IMR-90 (cell line): ENCODE data around the gene FRMPD4. TPM values are rescaled to one million over a fixed set of nuclear protein-coding genes. Genes with fewer than 3 reads are reported as not detected.

Source experiments
- ATAC-seq: fragments of 200-7000 bp; cut with Tn5 transposase; 2 replicates; pipeline ENCODE4 v1.9.1; 2020; ENCODE audit warnings: low read depth, mild to moderate bottlenecking, moderate library complexity
- BruUV-seq: library from RNA; stranded (reverse); fragments of 400-500 nt; replicated peaks from 2 replicates; lab custom pipeline; 2021; lab: Mats Ljungman, UMichigan
- CTCF ChIA-PET: fragments of 300-600 bp; formaldehyde crosslinking; extraction: SDS; loops from one replicate; lab custom pipeline; 2021; ENCODE audit warnings: antibody characterized with exemption; lab: Yijun Ruan, JAX
- POLR2A ChIA-PET: fragments of 300-600 bp; sonication (Branson Sonifier 250); formaldehyde crosslinking; loops from one replicate; lab custom pipeline; 2022; ENCODE audit warnings: antibody characterized with exemption; ENCODE audit not compliant: unreplicated experiment; lab: Charles Lee
- DNase-seq: peaks from one replicate; pipeline ENCODE4 v3.0.0; 2013
- H2AFZ ChIP-seq: replicated peaks from 2 replicates; pipeline ENCODE3; 2013; ENCODE audit warnings: low read length, mild to moderate bottlenecking; ENCODE audit not compliant: poor library complexity
- H2AK5ac ChIP-seq: 2 replicates; pipeline ENCODE4 v1.6.1; 2013; ENCODE audit warnings: low read depth, low read length, inconsistent platforms
- H2AK9ac ChIP-seq: replicated peaks from 2 replicates; pipeline ENCODE3; 2013; ENCODE audit warnings: mild to moderate bottlenecking, low read depth, low read length, moderate library complexity; ENCODE audit not compliant: poor library complexity
- H2BK120ac ChIP-seq: 2 replicates; pipeline ENCODE4 v1.6.1; 2013; ENCODE audit warnings: low read depth, low read length, inconsistent platforms
- H2BK15ac ChIP-seq: 3 replicates; pipeline ENCODE4 v1.6.1; 2013; ENCODE audit warnings: low read depth, low read length, inconsistent platforms
- H2BK20ac ChIP-seq: 2 replicates; pipeline ENCODE4 v1.6.1; 2013; ENCODE audit warnings: low read depth, mild to moderate bottlenecking, inconsistent platforms, low read length, moderate library complexity
- H2BK5ac ChIP-seq: 2 replicates; pipeline ENCODE4 v1.6.1; 2013; ENCODE audit warnings: mild to moderate bottlenecking, low read depth, low read length, inconsistent platforms; ENCODE audit not compliant: poor library complexity, severe bottlenecking
- H3K14ac ChIP-seq: replicated peaks from 2 replicates; pipeline ENCODE4 v1.6.1; 2013; ENCODE audit warnings: low read depth, low read length, inconsistent platforms
- H3K18ac ChIP-seq: 2 replicates; pipeline ENCODE4 v1.6.1; 2013; ENCODE audit warnings: low read depth, low read length, control low read depth
- H3K23ac ChIP-seq: 2 replicates; pipeline ENCODE4 v1.6.1; 2013; ENCODE audit warnings: low read depth, low read length, inconsistent platforms
- H3K27ac ChIP-seq: 2 replicates; pipeline ENCODE4 v1.5.1; 2013; ENCODE audit warnings: mild to moderate bottlenecking, control low read depth, low read length; ENCODE audit not compliant: insufficient read depth
- H3K27me3 ChIP-seq: 2 replicates; pipeline ENCODE4 v1.6.1; 2013; ENCODE audit warnings: low read length; ENCODE audit not compliant: control insufficient read depth, insufficient read depth
- H3K36me3 ChIP-seq: 2 replicates; pipeline ENCODE4 v1.6.1; 2013; ENCODE audit warnings: low read length, mixed read lengths; ENCODE audit not compliant: control insufficient read depth, insufficient read depth
- H3K4ac ChIP-seq: 2 replicates; pipeline ENCODE4 v1.6.1; 2013; ENCODE audit warnings: low read depth, low read length, inconsistent platforms
- H3K4me1 ChIP-seq: 2 replicates; pipeline ENCODE4 v1.6.1; 2013; ENCODE audit warnings: low read length, mixed read lengths; ENCODE audit not compliant: control insufficient read depth, insufficient read depth
- H3K4me2 ChIP-seq: 2 replicates; pipeline ENCODE4 v1.6.1; 2013; ENCODE audit warnings: low read depth, mild to moderate bottlenecking, control low read depth, low read length, moderate library complexity
- H3K4me3 ChIP-seq: 2 replicates; pipeline ENCODE4 v1.5.1; 2013; ENCODE audit warnings: low read depth, mild to moderate bottlenecking, control low read depth, low read length, moderate library complexity; ENCODE audit not compliant: insufficient read depth
- H3K56ac ChIP-seq: 2 replicates; pipeline ENCODE4 v1.6.1; 2013; ENCODE audit warnings: low read length, inconsistent platforms; ENCODE audit not compliant: insufficient read depth; ENCODE audit errors: extremely low read depth
- H3K79me1 ChIP-seq, 2 experiments: 2 replicates each; pipeline ENCODE4 v1.6.1; 2013; ENCODE audit warnings: low read length in 2 of 2, inconsistent platforms in 1 of 2, low read depth in 1 of 2
- H3K9ac ChIP-seq: 2 replicates; pipeline ENCODE4 v1.6.1; 2013; ENCODE audit warnings: low read depth, low read length, control low read depth
- H3K9me1 ChIP-seq: 2 replicates; pipeline ENCODE4 v1.6.1; 2013; ENCODE audit warnings: low read length, inconsistent platforms; ENCODE audit not compliant: insufficient read depth
- H3K9me3 ChIP-seq: 2 replicates; pipeline ENCODE4 v1.6.1; 2013; ENCODE audit warnings: low read length; ENCODE audit not compliant: control insufficient read depth, insufficient read depth
- H4K20me1 ChIP-seq: 2 replicates; pipeline ENCODE4 v1.6.1; 2013; ENCODE audit warnings: low read length, inconsistent platforms; ENCODE audit not compliant: insufficient read depth
- H4K5ac ChIP-seq: 2 replicates; pipeline ENCODE4 v1.6.1; 2013; ENCODE audit warnings: mild to moderate bottlenecking, low read depth, low read length, control low read depth
- H4K8ac ChIP-seq, 2 experiments: 2 replicates each; pipeline ENCODE4 v1.6.1; 2013; ENCODE audit warnings: low read depth in 2 of 2, low read length in 2 of 2, control low read depth in 1 of 2, inconsistent platforms in 1 of 2
- H4K91ac ChIP-seq: 2 replicates; pipeline ENCODE4 v1.6.1; 2013; ENCODE audit warnings: low read depth, low read length, inconsistent platforms; ENCODE audit not compliant: insufficient read depth
- BHLHE40 ChIP-seq: fragments of 150-350 bp; IDR thresholded peaks from 2 replicates; pipeline ENCODE4 v1.6.1; 2016; ENCODE audit warnings: mild to moderate bottlenecking, low read depth, low read length
- CEBPB ChIP-seq: IDR thresholded peaks from 2 replicates; pipeline ENCODE4 v1.6.1; 2012; ENCODE audit warnings: low read depth, low read length, improper control_type of control experiment
- FOS ChIP-seq: fragments of 150-350 bp; IDR thresholded peaks from 2 replicates; pipeline ENCODE4 v1.6.1; 2016; ENCODE audit warnings: low read depth, low read length
- MAZ ChIP-seq: IDR thresholded peaks from 2 replicates; pipeline ENCODE4 v1.6.1; 2012; ENCODE audit warnings: low read depth, mild to moderate bottlenecking, low read length, improper control_type of control experiment, moderate library complexity, borderline replicate concordance
- NFE2L2 ChIP-seq: fragments of 150-350 bp; IDR thresholded peaks from 2 replicates; pipeline ENCODE4 v1.6.1; 2016; ENCODE audit warnings: low read depth, mild to moderate bottlenecking, low read length
- RAD21 ChIP-seq: IDR thresholded peaks from 2 replicates; pipeline ENCODE4 v1.6.1; 2012; ENCODE audit warnings: low read length, improper control_type of control experiment
- SMC3 ChIP-seq: fragments of 150-350 bp; IDR thresholded peaks from 2 replicates; pipeline ENCODE4 v1.6.1; 2016; ENCODE audit warnings: low read depth, mild to moderate bottlenecking, antibody characterized with exemption, low read length, moderate library complexity
- USF2 ChIP-seq: fragments of 150-350 bp; IDR thresholded peaks from 2 replicates; pipeline ENCODE4 v1.6.1; 2017; ENCODE audit warnings: mild to moderate bottlenecking, antibody characterized with exemption, low read length, low read depth
- WGBS, 2 experiments: methylation state at CpG; one replicate each; pipeline versions ENCODE4 v1.1.5 to v1.1.7; 2013; ENCODE audit warnings: missing lambda C conversion rate in 2 of 2; ENCODE audit not compliant: insufficient read length in 1 of 2; ENCODE audit errors: extremely low coverage in 2 of 2; 5-methylcytosine and 5-hydroxymethylcytosine counted together
- dilution Hi-C: fragments of 300-500 bp; cut with HindIII; formaldehyde crosslinking; loops from one replicate; pipeline ENCODE4 v1.14.3; 2018; ENCODE audit warnings: low sequenced_read_pairs; ENCODE audit not compliant: unreplicated experiment
- in situ Hi-C: fragments of 300-500 bp; cut with MboI; formaldehyde crosslinking; loops from 3 replicates; pipeline ENCODE4 v1.14.3; 2019; ENCODE audit warnings: low sequenced_read_pairs, inconsistent platforms, mixed read lengths
- intact Hi-C: fragments of 100-400 bp; cut with micrococcal nuclease; formaldehyde crosslinking; loops from 2 replicates; pipeline ENCODE4 v1.10.0; 2022
- polyA plus RNA-seq, 3 experiments: library from polyadenylated mRNA; depleted of rRNA; stranded (reverse); fragments of >200 nt; gene quantifications; 2 replicates each; pipeline ENCODE4 v1.2.3, GENCODE V29; 2012; ENCODE audit warnings: low replicate concordance in 1 of 3
- total RNA-seq: library from RNA; depleted of rRNA; stranded (reverse); fragments of >200 nt; gene quantifications from 2 replicates; pipeline ENCODE4 v1.2.3, GENCODE V29; 2012

Gene FRMPD4
- total and polyA plus RNA-seq, 2 of the 4 experiments (the other 2 are of a cell fraction): 0.53 to 1.1 TPM

- Histone ChIP-seq H2BK120ac (no peak overlapping the region), H3K9me1 (no peaks in the 10 kb centered on the region), H4K20me1 (no peaks in the 10 kb centered on the region), H3K27ac (no peak overlapping the region), H3K79me1 (no peaks in the 10 kb centered on the region), H2BK20ac (no peak overlapping the region), H2AFZ (no peak overlapping the region), H3K23ac (no peak overlapping the region), H3K4me2 (no peak overlapping the region), H4K91ac (no peak overlapping the region), H2BK5ac (no peak overlapping the region), H4K8ac (no peak overlapping the region), H3K14ac (no peak overlapping the region), H3K56ac (no peak overlapping the region), H3K18ac (no peak overlapping the region), H3K4me3 (no peak overlapping the region), H2AK5ac (no peak overlapping the region), H3K9me3 (no peaks in the 10 kb centered on the region), H3K36me3 (no peaks in the 10 kb centered on the region), H2AK9ac (no peak overlapping the region), H3K9ac (no peak overlapping the region), H3K4me1 (no peaks in the 10 kb centered on the region), H4K5ac (no peak overlapping the region), H3K4ac (no peak overlapping the region), H3K27me3 (peaks cover 2% of the 10 kb centered on the region; the same call in 1 of the 2 replicates), H2BK15ac (no peak overlapping the region)
- ATAC-seq (no peak), DNase-seq (no peak)
- in situ Hi-C loops (no loop called here), dilution Hi-C loops (no loop called here), intact Hi-C loops (no loop called here)
- no CpG with 5 or more reads among the region's 4 CpGs for WGBS, 2 experiments
- TF ChIP-seq MAZ: no peak
- no peak for TF ChIP-seq FOS
- no peak for TF ChIP-seq CEBPB
- TF ChIP-seq RAD21: no peak
- no peak for TF ChIP-seq NFE2L2
- TF ChIP-seq SMC3: no peak
- TF ChIP-seq BHLHE40: no peak
- no peak for TF ChIP-seq USF2
- BruUV-seq: no TSS peak
- POLR2A ChIA-PET: no interaction called here
- CTCF ChIA-PET: no interaction called here
Observed at GRCh38 chrX:12768491-12768890, 630.2 kb downstream of the FRMPD4 start.
